Myocyte (in vitro differentiated cells): Measurements from ENCODE around the gene TMPRSS9. TPM values are rescaled to one million over a fixed set of nuclear protein-coding genes. Genes with fewer than 3 reads are reported as not detected.
A peak's percentile ranks its signal among the peaks of the same experiment; 100 is the strongest.

ENCODE experiments used
- DNase-seq: peaks from one replicate; pipeline ENCODE4 v3.0.0-alpha.2; 2012; ENCODE audit warnings: low read depth
- total RNA-seq: library from RNA; depleted of rRNA; stranded (reverse); fragments of >200 nt; gene quantifications from 2 replicates; pipeline ENCODE4 v1.2.3, GENCODE V29; 2014

Gene TMPRSS9
- total RNA-seq, 1 donor from 2014 or later, result not detected

DNA sequence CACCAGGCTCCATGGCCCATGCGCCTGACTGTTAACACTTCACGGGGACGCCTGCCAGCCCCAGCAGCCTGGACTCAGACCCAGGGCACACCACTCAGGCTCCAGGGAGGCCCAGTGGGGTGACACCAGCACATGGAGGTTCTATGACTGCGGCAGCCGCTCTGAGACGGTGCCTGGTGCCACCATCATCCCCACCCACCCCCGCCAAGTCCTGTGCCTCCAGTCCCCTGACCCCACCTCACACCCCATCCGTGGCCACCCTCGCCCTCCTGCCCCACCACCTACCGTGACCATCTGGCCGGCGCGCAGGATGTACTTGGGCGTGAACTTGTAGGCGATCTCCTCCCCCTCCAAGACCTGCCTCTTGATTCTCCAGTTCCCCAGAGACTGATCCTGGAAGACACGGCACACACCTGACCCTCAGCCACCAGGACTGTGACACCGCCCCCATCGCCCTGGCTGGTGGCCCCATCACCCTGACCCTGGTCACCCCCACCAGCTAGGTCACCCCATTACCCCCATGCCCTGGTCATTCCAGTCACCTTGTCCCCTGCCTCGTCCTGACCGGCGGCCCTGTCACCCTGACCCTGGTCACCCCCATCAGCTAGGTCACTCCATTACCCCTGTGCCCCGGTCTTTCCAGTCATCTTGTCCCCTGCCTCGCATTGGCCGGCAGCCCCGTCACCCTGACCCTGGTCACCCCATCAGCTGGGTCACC is 72.2 kb downstream of the TMPRSS9 start:
- DNase-seq, result no peak

DNA sequence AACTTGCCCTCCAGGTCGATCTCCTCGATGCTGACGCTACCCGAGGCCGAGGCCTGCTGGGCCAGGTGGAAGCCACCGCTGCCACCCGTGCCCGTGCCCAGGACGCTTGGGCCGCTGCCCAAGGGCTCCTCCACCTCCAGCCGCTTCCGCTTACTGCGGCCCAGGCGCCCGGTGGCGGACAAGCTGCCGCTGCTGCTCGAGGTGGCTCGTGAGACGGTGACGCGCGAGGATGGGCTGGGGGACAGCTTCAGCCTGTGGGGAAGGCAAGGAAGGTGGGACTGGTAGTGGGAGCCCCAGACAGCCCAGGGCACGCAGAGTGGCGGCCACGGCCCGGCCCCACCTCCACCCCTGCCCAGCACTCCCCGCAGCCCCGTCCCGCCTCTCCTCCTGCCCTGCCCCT is 73.8 kb downstream of the TMPRSS9 start:
- DNase-seq, result no peak

DNA sequence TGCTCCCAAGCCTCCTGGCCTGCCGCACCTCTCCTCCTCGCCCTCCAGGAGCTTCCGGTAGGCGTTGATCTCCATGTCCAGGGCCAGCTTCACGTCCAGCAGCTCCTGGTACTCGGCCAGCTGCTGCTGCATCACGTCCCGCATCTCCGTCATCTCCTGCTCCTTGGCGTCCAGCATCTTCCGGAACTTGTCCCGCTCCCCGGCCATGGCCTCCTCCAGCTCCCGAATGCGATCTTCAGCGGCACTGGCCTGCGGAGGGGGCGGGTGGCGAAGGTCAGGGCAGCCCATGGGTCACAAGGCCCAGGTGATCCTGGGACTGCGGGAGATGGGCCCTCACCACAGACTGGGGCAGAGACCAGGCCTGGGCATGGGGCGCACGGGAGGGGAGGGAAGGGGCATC is 74.2 kb downstream of the TMPRSS9 start:
- DNase-seq, result no peak

DNA sequence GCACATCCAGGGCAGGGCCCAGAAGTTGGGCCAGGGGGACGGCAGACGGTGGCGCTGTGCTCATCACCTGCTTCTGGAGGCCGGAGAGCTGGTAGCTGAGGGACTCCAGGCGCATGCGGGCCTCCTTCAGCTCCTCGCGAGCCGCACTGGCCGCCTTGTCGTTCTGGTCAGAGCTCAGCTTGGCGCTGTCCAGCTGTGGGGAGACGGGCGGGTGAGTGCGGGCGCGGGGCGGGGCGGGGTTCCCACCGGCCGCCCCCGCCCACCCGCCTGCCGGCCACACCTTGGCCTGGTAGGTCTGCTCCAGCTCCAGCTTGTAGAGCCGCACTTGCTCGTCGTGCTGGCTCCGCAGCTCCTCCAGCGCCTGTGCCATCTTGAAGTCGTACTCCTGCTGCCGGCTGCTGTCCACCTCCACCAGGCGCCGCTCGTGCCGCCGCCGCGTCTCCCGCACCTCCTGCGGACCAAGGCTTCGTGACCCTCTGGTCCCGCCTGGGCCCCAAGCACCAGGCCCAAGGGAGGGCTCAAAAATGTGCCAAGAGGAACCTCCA is 74.7 kb downstream of the TMPRSS9 start:
- no peak for DNase-seq

DNA sequence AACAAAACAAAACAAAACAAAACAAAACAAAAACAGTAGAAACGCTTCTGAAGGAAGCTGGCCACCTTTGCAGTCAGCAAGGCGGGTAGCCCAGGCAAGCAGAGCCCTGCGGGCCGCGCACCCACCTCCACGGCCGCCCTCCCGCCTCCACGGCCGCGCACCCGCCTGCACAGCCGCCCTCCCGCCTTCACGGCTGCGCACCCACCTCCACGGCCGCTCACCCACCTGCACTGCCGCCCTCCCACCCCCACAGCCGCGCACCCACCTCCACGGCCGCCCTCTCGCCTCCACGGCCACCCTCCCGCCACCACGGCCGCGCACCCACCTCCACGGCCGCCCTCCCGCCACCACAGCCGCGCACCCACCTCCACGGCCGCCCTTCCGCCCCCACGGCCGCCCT is 76.3 kb downstream of the TMPRSS9 start:
- DNase-seq, result no peak

DNA sequence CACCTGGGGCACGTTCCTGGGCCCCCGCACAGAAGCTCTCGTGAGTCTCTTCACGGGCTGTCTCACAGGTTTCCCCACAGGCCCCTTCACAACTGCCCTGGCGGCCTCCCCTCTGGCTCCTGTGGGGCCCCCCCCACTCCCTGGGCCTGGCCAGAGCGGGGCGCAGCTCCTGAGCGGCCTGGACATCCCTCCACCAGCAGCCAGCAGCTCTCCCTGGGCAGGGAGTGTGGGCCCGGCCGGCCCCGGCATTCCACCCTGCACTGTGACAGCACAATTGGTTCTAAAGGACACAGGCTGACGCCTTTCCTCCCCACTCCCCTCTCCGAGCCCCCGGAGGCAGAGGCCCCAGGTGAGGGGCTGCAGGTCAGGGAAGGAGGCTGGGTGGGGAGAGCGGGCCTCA is 76.9 kb downstream of the TMPRSS9 start:
- no peak for DNase-seq

DNA sequence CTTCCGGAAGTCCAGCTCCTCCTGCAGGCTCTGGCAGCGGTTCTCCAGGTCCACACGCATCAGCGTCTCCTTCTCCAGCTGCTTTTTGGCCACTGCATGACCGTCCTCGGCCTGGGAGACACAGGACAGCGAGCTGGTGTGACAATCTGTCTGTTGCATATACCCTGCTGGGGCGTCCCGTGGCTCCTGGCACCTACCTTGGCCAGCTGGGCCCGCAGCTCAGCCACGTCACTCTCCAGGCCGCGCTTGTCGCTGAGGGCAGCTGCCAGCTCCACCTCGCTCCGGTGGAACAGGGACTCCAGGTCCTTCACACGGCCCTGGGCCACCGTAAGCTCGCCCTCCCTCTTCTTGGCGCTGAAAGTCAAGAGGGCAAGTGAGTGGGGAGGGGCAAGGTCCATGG is 78.1 kb downstream of the TMPRSS9 start:
- DNase-seq, result no peak

DNA sequence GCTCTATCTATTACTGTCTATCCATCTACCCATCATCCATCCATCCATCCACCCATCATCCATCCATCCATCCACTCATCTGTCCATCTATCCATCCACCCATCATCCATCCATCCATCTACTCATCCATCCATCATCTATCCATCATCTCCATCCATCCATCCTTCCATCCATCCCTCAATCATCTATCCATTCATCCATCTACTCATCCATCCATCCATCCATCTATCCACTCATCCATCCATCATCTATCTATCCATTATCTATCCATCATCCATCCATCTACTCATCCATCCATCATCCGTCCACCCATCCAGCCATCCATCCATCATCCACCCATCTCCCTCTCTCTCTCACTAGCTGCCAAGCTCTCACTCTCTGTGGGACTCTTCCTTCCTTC is 80.5 kb downstream of the TMPRSS9 start:
- no peak for DNase-seq

DNA sequence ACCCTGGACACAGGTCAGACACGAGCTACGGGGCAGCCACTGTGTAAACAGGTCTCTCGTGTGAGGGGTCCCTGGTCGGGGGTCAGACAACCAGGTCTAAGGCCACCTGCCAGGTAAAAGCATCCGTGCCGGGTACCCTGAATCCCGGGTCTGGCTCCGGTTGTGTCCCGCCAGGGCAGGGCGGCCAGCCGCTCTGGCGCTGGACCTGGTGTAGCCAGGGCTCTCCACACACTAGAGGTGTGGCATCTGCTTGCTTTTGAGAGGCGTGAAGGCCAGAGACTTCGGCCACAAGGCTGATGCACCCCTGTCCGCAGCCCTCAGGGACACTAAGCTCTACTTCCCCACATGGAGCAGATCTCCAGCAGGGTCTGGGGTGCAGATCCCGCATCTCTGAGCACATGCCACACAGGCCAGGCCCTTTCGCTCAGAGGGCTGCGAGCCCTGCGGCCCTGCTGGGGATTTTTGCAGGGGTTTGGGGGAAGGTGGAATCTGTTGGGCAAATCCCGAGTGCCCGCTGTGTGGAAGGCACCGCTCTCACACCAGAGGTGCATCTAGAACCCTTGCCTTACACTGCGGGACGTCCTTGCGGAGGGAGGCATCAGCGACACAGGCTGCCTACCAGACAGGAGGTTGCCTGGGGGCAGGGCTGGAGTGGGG is 81.2 kb downstream of the TMPRSS9 start:
- DNase-seq, result no peak

DNA sequence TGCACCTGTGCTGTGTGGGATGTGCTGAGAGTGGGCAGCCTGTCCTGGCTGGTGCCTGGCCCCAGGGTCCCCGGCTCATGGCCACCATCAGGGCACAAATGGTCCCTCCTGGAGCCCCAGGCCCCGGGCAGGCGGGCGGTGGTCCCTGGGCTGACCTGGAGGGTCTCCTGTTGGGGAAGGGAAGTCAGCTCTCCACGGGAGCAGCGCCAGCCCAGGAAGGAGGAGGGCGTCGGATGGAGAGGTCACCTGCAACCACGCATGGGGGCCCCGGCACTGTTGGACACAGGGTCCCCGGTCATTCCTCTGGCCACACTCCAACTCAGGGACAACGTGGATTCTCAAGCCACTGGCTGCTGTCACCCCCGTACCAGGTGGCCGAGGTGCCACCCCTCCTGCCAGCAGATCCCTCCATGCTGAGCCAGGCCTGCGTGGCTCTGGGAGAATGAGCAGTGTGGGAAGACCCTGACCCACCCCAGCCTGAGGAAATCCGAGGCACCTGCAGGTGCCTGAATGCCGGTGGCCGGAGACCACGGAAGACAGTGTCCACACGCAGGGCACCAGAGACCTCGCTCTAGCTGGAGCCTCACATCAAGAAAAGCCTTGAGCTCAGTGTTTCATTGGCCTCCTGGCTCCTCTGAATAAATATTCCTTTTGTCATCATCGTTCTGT is 83.2 kb downstream of the TMPRSS9 start:
- DNase-seq, result no peak

DNA sequence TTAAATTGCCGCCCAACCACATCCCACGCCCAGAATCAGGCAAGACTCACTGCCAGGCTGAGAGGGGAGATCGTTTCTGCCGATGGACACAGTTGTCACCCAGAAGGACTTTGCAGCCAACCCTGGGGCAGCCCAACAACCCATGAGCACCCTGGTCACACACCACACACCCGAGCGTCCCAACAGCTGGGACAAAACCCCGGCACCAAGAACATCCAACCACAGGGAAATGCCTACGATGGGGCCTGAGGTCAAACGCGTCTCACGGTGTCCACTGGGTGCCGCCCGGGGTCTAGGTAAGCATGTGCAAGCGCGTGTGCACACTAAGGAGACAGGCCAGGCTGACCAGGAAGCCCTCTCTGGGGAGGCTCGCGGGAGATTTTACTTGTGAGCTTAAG is 83.7 kb downstream of the TMPRSS9 start:
- DNase-seq, result peak; percentile 86

DNA sequence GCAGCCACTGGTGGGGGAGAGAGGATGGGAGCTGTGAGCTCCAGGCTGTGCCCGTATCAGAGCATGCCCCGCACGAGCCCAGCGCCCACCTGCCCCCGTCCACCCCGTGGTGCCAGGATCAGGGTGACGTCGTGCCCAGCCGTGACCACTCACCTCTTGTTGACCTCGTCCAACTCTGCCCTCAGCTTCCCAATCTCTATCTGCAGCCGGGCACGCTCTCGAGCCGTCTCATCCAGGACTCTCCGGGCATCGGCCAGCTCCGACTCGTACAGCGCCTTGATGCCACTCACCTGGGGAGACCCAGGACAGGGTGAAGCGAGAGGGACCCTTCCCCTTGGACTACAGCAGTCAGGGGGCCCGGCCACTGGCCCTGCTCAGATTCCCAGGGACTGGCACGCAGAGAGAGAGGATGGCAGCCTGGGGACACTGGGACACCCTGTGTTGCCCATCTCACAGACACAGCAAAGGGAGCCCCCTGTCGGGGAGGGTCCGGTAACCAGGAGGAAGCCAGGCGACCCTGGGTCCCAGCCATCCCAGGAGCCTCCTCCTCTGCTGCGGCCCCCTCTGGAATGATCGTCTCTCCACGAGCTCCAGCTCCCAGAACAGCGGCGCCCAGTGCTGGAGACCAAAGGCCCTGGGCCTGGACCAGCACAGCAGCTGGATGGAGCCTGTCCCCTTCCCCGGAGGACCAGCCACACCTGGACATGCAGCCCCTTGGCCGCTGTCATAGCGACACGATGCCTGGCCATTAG is 84.4 kb downstream of the TMPRSS9 start:
- no peak for DNase-seq

DNA sequence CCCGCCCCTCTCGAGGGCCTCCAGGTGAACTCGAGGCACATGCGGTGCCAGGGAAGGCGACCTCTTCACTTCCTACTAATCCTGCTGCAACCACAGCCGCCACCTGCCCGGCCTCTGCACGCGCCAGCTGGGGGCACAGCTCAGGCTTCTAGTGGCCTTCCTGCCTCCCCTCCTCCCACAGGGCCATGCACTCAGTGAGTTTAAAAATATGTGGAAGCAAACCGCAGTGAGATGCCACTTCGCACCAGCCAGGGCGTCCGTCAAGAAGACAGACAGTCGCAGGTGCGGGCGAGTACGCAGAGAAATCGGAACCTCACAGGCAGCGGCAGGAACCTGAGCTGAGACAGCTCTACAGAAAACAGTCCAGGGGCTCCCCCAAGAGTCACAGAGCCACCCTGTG is 86.3 kb downstream of the TMPRSS9 start:
- peak; percentile 100 for DNase-seq

DNA sequence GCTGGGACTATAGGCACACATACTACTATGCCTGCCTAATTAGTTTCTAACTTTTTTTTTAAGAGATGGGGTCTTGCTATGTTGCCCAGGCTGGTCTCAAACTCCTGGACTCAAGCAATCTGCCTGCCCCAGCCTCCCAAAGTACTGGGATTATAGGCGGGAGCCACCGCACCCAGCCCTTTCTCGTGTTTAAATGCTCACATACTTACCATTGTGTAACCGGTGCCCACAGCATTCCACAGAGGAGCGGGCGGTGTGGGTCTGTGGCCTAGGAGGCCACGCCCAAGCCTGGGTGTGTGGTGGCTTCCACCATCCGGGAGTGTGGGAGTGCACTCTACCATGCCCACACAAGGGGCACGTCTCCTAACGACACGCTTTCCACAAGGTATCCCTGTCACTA is 89.0 kb downstream of the TMPRSS9 start:
- peak; percentile 63 for DNase-seq

DNA sequence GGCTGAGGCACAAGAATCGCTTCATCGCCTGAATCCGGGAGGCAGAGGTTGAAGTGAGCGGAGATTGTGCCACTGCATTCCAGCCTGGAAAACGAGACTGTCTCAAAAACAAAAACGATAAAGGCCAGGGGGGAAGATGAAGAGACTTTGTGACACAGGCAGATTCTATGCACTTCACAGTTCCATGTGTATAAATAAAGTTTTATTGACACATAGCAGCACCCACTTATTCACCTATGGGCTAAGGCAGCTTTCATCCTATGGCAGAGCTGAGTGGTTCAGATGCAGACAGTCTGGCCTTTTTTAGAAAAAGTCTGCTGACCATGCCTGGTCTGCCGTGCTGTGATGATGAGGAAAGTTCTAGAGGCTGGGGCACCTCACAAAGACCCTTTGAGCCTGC is 91.1 kb downstream of the TMPRSS9 start:
- no peak for DNase-seq

DNA sequence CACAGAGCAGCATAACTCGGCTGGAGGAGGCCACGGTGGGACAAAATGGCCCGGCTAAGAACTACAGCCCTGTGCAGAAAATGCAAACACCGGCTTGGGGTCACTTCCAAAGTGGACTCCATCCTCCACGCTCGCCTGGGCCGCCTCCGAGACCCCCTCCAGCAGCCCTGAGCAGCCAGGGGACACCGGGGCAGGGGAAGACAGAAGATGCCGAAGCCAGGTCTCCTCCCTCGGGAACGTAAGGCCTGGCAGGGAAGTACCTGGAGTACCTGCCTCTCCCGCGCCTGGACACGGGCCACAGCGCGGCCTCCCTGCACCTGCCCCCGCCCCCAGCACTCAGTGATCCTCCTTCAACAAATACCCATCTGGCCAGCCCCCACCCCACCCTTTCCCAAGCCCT is 91.7 kb downstream of the TMPRSS9 start:
- no peak for DNase-seq

DNA sequence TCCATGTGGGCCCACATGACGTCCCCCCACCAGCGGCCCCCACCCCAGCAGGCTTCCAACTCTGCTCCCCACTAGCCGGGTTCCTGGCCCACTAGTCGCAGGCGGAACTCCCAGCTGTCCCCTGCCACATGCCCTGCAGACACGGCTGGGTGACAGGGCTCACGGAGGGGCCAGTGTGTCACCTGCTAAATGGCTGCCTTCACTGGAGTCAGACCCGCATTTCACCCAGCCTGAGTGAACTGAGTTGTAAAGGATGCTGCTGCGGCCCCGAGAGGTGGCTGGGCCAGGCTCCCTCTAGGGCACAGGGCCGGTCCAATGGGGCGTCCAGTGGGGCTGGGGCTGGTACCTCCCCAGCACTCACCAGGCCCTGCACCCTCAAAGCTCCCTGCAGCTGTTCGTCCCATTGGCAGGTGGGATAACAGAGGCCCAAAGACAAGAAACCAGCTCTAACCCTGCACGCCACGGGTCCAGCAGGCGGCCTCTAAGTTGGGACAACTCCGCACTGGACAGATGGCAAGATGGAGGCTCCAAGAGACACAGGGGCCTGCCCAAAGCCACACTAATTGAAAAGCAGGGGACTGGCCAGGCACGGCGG is 93.5 kb downstream of the TMPRSS9 start:
- peak; percentile 21 for DNase-seq

DNA sequence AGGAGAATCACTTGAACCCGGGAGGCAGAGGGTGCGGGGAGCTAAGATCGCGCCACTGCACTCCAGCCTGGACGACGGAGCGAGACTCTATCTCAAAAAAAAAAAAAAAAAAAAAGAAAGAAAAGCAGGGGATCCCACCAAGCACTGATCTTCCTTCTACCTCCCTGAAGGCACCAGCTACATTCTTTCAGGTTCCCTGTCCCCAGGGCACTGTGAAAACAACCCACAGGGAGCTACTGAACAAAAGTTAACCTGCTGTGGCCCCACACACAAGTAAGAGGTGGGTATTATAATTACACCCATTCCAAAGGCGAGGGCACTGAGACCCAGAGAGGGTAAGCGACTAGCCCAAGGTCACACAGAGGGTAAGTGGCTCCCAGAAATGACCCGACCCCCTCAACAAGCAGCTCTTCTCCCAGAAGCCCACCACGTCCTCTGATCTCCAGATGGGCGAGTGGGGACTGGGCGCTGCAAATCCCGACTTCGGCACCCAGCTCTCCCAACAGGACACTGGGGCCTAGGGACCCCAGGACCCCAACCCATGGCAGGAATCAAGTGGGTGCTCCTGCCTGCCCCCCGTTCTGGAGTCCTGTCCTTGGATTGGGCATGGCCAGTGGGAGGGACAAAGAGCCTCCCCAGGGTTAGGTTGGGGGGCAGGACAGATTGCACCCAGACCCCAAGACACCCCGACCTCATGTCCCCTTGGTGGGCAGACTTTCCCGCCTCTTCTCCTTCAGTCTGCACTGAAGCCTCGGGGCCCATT is 94.3 kb downstream of the TMPRSS9 start:
- DNase-seq, result no peak

DNA sequence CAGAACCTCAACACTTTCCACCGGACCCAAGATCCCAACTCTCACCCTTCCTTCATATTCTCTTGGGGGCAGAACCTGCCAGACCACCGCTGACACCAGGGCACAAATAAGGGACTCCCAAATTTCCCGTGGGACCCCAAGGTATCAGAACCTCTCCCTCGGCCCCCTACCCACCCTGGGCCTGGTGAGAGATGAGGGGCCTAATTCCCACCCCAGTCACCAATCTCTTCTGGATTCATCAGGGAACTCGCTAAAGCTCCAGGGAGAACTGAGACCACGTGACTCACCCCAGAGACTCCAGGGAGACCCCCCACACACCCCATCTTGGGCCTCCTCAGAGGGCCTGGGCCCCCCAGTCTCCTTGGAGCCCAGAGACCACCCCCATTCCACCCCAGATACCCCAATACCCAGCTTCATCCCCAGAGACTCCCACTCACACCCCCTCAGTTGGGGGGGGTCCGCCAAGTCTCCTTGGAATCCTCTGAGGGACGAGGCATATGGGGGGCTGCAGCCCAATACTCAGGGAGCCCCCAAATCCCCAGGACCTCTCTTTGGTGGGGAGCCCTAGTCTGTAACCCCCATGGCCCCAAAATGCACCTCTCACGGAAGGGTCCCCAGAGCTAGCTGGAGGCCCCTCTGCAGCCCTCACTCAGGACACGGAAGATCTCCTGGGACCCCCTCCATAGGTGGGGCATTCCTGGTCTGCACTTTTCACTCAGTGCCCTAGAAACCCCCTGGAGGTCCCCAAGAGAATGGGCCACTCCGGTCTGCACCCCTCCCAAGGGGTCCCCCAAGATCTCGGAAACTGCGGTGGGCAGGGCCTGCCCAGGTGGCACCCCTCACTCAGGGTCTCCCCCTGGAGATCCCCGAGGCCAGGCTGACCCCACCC is 95.1 kb downstream of the TMPRSS9 start:
- DNase-seq, result no peak
